GM12878 (cell line): Measurements from ENCODE around the gene C22orf15. TPM values are rescaled to one million over a fixed set of nuclear protein-coding genes. Genes with fewer than 3 reads are reported as not detected.
A peak's percentile ranks its signal among the peaks of the same experiment; 100 is the strongest.

Source experiments
- ATF7 ChIP-seq: fragments of 450-650 bp; IDR thresholded peaks from 2 replicates; pipeline ENCODE4 v1.6.1; 2016; ENCODE audit warnings: low read depth, mild to moderate bottlenecking
- BACH1 ChIP-seq: fragments of 450-650 bp; IDR thresholded peaks from 2 replicates; pipeline ENCODE4 v1.6.1; 2017; ENCODE audit warnings: mild to moderate bottlenecking, borderline replicate concordance
- BHLHE40 ChIP-seq, 2 experiments: fragments of 450-650 bp in 1 of 2; IDR thresholded peaks; 2 replicates each; pipeline ENCODE4 v1.6.1; 2011 to 2017; ENCODE audit warnings: low read depth in 2 of 2, borderline replicate concordance in 1 of 2, improper control_type of control experiment in 1 of 2, low read length in 1 of 2, mild to moderate bottlenecking in 1 of 2
- BRCA1 ChIP-seq: IDR thresholded peaks from 2 replicates; pipeline ENCODE4 v1.6.1; 2011; ENCODE audit warnings: low read depth, low read length, improper control_type of control experiment
- CEBPB ChIP-seq, 2 experiments: fragments of 150-350 bp in 1 of 2; IDR thresholded peaks; 2 replicates each; pipeline ENCODE4 v1.6.1; 2012 to 2014; ENCODE audit warnings: low read depth in 2 of 2, low read length in 2 of 2, borderline replicate concordance in 1 of 2, inconsistent platforms in 1 of 2
- EGR1 ChIP-seq, 2 experiments: IDR thresholded peaks; 1 replicate in 1 of 2; 2 replicates in 1 of 2; pipeline ENCODE4 v1.6.1; 2011 to 2012; ENCODE audit warnings: low read depth in 2 of 2, low read length in 2 of 2, borderline replicate concordance in 1 of 2, mild to moderate bottlenecking in 1 of 2, moderate library complexity in 1 of 2
- GABPA ChIP-seq: IDR thresholded peaks from 2 replicates; pipeline ENCODE4 v1.6.1; 2014; ENCODE audit warnings: antibody characterized with exemption, low read depth, mild to moderate bottlenecking, inconsistent platforms
- HCFC1 ChIP-seq: fragments of 150-350 bp; IDR thresholded peaks from 2 replicates; pipeline ENCODE4 v1.6.1; 2014; ENCODE audit warnings: low read length
- IKZF1 ChIP-seq: fragments of 450-650 bp; conservative IDR thresholded peaks from 2 replicates; pipeline ENCODE4 v1.6.1; 2017; ENCODE audit warnings: antibody characterized with exemption, mild to moderate bottlenecking
- IKZF2 ChIP-seq, 2 experiments: fragments of 450-650 bp; IDR thresholded peaks; 2 replicates each; pipeline ENCODE4 v1.6.1; 2017; ENCODE audit warnings: mild to moderate bottlenecking in 2 of 2, moderate library complexity in 2 of 2
- MTA3 ChIP-seq: IDR thresholded peaks from 2 replicates; pipeline ENCODE4 v1.6.1; 2012; ENCODE audit warnings: low read length, inconsistent platforms, borderline replicate concordance
- NRF1 ChIP-seq: conservative IDR thresholded peaks from 2 replicates; pipeline ENCODE4 v1.6.1; 2011; ENCODE audit warnings: mild to moderate bottlenecking, low read depth, low read length, improper control_type of control experiment
- PAX5 ChIP-seq: IDR thresholded peaks from 2 replicates; pipeline ENCODE4 v1.6.1; 2011; ENCODE audit warnings: low read depth, low read length, borderline replicate concordance
- RELA ChIP-seq: fragments of 450-650 bp; IDR thresholded peaks from 2 replicates; pipeline ENCODE4 v1.8.0; 2014; ENCODE audit warnings: borderline replicate concordance; ENCODE audit not compliant: partially characterized antibody
- SIX5 ChIP-seq: IDR thresholded peaks from 2 replicates; pipeline ENCODE4 v1.6.1; 2011; ENCODE audit warnings: mild to moderate bottlenecking, low read depth, low read length, moderate library complexity; ENCODE audit not compliant: severe bottlenecking
- SMC3 ChIP-seq: IDR thresholded peaks from 2 replicates; pipeline ENCODE4 v1.6.1; 2011; ENCODE audit warnings: low read length, improper control_type of control experiment, borderline replicate concordance
- SP1 ChIP-seq: IDR thresholded peaks from one replicate; pipeline ENCODE4 v1.6.1; 2011; ENCODE audit warnings: low read depth, low read length
- SREBF2 ChIP-seq: IDR thresholded peaks from 2 replicates; pipeline ENCODE4 v1.6.1; 2012; ENCODE audit warnings: mild to moderate bottlenecking, low read length
- STAT1 ChIP-seq: fragments of 450-650 bp; conservative IDR thresholded peaks from 2 replicates; pipeline ENCODE4 v1.6.1; 2014; ENCODE audit warnings: antibody characterized with exemption, mild to moderate bottlenecking
- TAF1 ChIP-seq: IDR thresholded peaks from 2 replicates; pipeline ENCODE4 v1.6.1; 2011; ENCODE audit warnings: mild to moderate bottlenecking, low read depth, low read length, borderline replicate concordance
- TARDBP ChIP-seq: IDR thresholded peaks from 2 replicates; pipeline ENCODE4 v1.6.1; 2016; ENCODE audit warnings: borderline replicate concordance
- polyA plus RNA-seq, 11 experiments: library from polyadenylated mRNA; depleted of rRNA in 4 of 11; unstranded in 6 of 11; stranded (reverse) in 5 of 11; fragments of >200 nt; fragmentation: Nextera tagmentation in 4 of 11; fragmentation: Illumina TruSeq in 1 of 11; extraction: Ambion mirVana in 4 of 11; extraction: Trizol in 1 of 11; gene quantifications; 1 replicate in 1 of 11; 2 replicates in 10 of 11; pipeline versions ENCODE4 v1.2.1 to v1.2.3, GENCODE V29; 2011 to 2016; ENCODE audit warnings: inconsistent platforms in 2 of 11, missing spikeins in 2 of 11, low read depth in 1 of 11
- total RNA-seq, 4 experiments: library from RNA; depleted of rRNA in 3 of 4; stranded (reverse); fragments of >200 nt in 3 of 4; fragmentation: Illumina TruSeq in 1 of 4; extraction: Trizol in 1 of 4; gene quantifications; 2 replicates each; pipeline versions ENCODE4 v1.2.1 to v1.2.3, GENCODE V29; 2013 to 2021
- TF ChIP-seq, protein P1 (sequence below): IDR thresholded peaks from 2 replicates; pipeline ENCODE4 v1.6.1; 2011; ENCODE audit warnings: low read depth, low read length, improper control_type of control experiment, borderline replicate concordance
- TF ChIP-seq, protein P2 (sequence below): fragments of 450-650 bp; IDR thresholded peaks from 2 replicates; pipeline ENCODE4 v1.6.1; 2016; ENCODE audit warnings: mild to moderate bottlenecking
- TF ChIP-seq, protein P3 (sequence below): fragments of 450-650 bp; conservative IDR thresholded peaks from 2 replicates; pipeline ENCODE4 v1.6.1; 2017; ENCODE audit warnings: mild to moderate bottlenecking, moderate library complexity
- TF ChIP-seq, protein P4 (sequence below): IDR thresholded peaks from 2 replicates; pipeline ENCODE4 v1.6.1; 2011; ENCODE audit warnings: borderline replicate concordance, low read depth, mild to moderate bottlenecking, moderate library complexity, mixed read lengths, low read length; ENCODE audit not compliant: insufficient read depth; ENCODE audit errors: extremely low read length

The C22orf15 gene
- total and polyA plus RNA-seq, 10 of the 15 experiments (the other 5 are each of a cell fraction or from before 2014, with no cell fraction given), result 0.05 to 0.47 (median 0.13) TPM; not detected in 3

DNA sequence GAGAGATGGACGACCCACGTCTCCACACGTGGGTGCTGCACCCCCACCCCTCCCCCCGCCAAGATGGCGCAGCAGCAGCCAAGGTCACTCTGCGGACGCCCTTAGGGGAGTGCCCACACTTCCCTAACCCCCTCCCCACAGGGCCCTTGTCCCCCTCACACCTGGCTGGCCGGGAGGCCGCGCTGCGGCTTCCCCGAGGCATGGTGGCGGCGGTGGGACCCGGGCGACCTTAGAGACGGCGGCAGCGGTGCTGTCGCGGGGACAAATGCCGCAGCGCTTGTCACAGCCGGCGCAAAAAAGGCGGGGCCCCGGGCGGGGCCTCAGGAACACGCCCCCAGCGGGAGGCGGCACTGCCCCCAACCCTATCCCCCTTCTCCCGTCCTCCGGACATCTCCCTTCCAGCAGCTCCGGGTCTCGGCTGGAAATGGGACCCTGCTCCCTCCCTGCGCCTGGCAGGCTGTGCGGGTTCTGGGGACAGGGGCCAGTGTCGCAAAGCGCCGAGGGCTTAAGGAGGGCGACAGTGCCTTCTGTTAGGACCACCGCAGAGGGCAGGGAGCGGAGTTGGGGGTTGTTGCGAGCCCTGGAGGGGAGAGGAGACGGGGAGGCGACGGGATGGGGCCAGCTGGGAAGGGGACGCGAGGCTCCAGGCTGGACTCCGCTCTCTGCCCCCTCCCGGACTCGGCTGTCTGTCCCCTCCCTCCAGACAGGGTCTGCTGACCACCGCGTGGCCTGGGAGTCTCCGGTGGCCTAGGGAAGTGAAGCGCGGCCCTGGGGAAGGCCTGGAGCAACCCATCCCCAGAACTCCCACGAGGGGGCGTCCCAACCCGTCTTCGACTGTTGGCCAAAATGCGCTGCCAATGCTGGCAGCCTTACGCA lies 5.1 kb downstream of the C22orf15 start, which contains the start of gene CHCHD10 (continued):
- TF ChIP-seq SIX5, result no peak
- TF ChIP-seq GABPA, result no peak
- TF ChIP-seq EGR1 (IDR thresholded peaks at IDR 0.05; ENCODE audit: borderline replicate concordance in 1 of 2, low read depth in 2 of 2, low read length in 2 of 2), result 0 out of 3 replicates have a peak, but pooled peaks of 1 of the 2 experiments have one; percentile 49
- TF ChIP-seq SP1, result no peak
- no peak for TF ChIP-seq HCFC1
- TF ChIP-seq, protein P1, sequence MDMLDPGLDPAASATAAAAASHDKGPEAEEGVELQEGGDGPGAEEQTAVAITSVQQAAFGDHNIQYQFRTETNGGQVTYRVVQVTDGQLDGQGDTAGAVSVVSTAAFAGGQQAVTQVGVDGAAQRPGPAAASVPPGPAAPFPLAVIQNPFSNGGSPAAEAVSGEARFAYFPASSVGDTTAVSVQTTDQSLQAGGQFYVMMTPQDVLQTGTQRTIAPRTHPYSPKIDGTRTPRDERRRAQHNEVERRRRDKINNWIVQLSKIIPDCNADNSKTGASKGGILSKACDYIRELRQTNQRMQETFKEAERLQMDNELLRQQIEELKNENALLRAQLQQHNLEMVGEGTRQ, result no peak
- TF ChIP-seq RELA, result no peak
- TF ChIP-seq BRCA1, result no peak
- TF ChIP-seq IKZF1, result peak; percentile 88
- no peak for TF ChIP-seq NRF1
- TF ChIP-seq BHLHE40 (IDR thresholded peaks at IDR 0.05; ENCODE audit: borderline replicate concordance in 1 of 2, low read depth in 2 of 2, low read length in 1 of 2), result peak in 1 of 2 experiments; percentile 41; a peak in 1 of 4 replicates
- TF ChIP-seq ATF7, result no peak
- TF ChIP-seq, protein P2, sequence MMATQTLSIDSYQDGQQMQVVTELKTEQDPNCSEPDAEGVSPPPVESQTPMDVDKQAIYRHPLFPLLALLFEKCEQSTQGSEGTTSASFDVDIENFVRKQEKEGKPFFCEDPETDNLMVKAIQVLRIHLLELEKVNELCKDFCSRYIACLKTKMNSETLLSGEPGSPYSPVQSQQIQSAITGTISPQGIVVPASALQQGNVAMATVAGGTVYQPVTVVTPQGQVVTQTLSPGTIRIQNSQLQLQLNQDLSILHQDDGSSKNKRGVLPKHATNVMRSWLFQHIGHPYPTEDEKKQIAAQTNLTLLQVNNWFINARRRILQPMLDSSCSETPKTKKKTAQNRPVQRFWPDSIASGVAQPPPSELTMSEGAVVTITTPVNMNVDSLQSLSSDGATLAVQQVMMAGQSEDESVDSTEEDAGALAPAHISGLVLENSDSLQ, result peak; percentile 37; the same call in 1 of the 2 replicates
- TF ChIP-seq SREBF2, result no peak
- TF ChIP-seq STAT1, result no peak
- no peak for TF ChIP-seq MTA3
- TF ChIP-seq, protein P3, sequence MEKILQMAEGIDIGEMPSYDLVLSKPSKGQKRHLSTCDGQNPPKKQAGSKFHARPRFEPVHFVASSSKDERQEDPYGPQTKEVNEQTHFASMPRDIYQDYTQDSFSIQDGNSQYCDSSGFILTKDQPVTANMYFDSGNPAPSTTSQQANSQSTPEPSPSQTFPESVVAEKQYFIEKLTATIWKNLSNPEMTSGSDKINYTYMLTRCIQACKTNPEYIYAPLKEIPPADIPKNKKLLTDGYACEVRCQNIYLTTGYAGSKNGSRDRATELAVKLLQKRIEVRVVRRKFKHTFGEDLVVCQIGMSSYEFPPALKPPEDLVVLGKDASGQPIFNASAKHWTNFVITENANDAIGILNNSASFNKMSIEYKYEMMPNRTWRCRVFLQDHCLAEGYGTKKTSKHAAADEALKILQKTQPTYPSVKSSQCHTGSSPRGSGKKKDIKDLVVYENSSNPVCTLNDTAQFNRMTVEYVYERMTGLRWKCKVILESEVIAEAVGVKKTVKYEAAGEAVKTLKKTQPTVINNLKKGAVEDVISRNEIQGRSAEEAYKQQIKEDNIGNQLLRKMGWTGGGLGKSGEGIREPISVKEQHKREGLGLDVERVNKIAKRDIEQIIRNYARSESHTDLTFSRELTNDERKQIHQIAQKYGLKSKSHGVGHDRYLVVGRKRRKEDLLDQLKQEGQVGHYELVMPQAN, result peak; percentile 69
- TF ChIP-seq, protein P4, sequence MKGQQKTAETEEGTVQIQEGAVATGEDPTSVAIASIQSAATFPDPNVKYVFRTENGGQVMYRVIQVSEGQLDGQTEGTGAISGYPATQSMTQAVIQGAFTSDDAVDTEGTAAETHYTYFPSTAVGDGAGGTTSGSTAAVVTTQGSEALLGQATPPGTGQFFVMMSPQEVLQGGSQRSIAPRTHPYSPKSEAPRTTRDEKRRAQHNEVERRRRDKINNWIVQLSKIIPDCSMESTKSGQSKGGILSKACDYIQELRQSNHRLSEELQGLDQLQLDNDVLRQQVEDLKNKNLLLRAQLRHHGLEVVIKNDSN, result peak; percentile 28
- peak; percentile 72; the same call in 1 of the 2 replicates for TF ChIP-seq SMC3
- TF ChIP-seq CEBPB (IDR thresholded peaks at IDR 0.05; ENCODE audit: borderline replicate concordance in 1 of 2, low read depth in 2 of 2, low read length in 2 of 2), result no peak
- 0 out of 2 replicates have a peak, but pooled peaks have one; percentile 50 for TF ChIP-seq BACH1
- TF ChIP-seq TAF1, result peak; percentile 79
- TF ChIP-seq TARDBP, result no peak
- peak; percentile 49 to 61; a peak in 2 of 4 replicates for TF ChIP-seq IKZF2 (IDR thresholded peaks at IDR 0.05)
- TF ChIP-seq PAX5, result 0 out of 2 replicates have a peak, but pooled peaks have one; percentile 7
